NCI-H2196 (cell line): ENCODE measurements around the gene SLC1A1.
"Not testable (repeated sequence)": the region's sequence is repeated elsewhere in the genome, so short reads cannot be mapped to it uniquely, and the experiment has no call there.

Experiments
- DNase-seq: peaks from one replicate; lab custom pipeline; 2025; ENCODE audit not compliant: unreplicated experiment; lab: John Stamatoyannopoulos, UW

SLC1A1 gene

DNA sequence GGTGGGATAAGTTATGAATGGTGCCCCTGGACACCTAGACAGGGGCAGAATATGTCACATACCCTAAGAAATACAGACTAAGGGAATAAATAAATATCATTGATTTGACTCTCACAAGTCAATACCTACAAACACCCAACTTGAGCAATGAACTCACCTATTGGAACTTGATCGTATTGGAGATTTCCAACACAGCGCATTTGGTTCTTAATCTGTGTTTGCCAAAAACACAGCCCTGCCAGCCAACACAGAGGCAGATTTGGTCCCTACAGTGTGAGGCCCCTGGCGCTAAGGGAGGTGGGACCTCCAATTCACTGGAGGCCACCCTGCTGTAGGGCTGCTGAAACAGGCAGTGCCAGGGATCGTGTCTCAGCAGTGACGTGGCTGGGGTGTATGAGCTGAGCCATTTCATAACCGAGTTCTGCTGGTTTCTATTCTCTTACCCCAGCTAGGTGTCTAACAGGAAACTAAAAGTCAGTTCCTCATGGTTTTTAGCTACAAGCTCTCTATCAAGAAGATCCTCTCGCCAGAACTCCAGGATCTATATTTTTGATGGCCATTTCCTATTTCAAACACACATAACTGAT is 84.5 kb downstream of the SLC1A1 start:
- DNase-seq = no peak

DNA sequence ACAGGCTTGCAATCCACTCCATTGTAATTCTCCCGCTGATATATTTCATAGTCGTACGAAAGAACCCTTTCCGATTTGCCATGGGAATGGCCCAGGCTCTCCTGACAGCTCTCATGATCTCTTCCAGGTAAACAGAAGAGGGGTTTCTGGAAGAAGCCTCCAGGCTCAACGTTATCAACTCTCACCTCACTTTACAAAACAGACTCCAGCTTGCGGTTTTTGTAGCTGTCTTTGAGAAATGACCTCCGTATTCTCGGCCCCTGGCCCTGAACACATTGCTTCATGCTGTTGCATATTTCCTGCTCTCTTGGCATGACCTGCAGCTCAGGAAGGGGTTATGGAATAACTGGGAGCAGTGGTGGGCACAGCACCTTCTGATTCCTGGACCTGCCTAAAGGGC is 85.7 kb downstream of the SLC1A1 start:
- DNase-seq = no peak

DNA sequence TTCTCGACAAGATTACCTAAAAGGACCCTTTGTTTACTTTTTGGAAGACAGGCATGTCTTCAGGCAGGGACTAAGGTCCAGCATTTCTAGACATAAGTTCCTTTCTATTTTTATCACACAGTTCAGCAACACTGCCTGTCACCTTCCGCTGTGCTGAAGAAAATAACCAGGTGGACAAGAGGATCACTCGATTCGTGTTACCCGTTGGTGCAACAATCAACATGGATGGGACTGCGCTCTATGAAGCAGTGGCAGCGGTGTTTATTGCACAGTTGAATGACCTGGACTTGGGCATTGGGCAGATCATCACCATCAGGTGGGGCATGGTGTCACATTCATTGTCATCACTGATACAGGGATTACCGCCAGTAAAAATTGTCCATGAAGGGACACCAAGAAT is 86.2 kb downstream of the SLC1A1 start:
- DNase-seq = no peak

DNA sequence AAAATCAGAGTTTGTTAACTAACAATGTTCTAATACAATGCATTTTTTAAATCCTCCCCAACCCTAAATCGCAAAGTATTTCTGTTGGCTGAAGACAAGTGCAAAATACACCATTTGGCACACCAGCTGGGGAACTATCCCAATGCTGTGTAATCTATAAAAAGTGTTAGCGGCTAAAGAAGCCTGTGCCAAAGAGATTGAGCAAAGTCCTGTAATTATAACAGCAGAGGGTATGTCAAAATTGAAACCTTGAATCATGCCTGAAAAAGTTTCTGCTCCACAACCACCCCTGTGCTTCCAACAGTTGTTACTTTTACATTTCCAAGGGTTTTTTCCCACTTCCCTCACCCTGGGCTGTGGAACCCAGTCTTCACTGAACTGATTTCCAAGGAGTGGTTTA is 88.7 kb downstream of the SLC1A1 start:
- DNase-seq = no peak

DNA sequence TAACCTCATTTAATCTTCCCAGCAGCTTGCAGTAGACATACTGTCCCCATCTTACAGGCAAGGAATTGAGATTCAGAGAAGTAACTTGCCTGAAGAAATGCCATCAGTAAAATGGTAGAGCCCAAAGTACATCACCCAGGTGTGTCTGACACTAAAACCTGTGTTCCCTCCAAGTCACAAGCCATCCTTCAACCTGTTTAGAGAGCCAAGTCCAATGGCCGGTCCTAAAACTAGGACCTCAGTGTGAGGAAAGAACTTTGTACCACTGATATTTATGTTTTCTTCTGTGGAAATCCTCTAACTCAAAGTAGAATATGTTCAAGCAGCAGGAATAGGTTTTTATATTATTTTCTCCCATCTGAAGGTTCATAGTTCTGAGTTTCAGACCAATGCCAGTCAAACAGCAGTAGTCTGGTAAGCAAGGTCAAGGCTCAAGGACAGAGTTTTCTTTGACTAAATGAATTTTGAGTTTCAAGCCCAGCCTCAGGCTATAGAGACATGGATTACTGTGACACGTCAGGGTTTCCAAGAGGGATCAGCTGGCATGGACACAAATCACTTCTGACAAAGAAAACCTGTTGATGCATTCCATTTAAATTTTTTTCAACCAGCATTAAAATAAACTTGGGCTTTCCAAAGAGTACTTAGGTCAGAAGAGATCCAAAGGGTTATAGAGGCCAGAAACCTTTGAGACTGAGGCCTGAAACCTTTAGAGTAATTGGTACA is 90.9 kb downstream of the SLC1A1 start:
- no peak for DNase-seq

- no peak for DNase-seq
Measured at GRCh38 chr9:4581861-4582565, 91.7 kb downstream of the SLC1A1 start.

DNA sequence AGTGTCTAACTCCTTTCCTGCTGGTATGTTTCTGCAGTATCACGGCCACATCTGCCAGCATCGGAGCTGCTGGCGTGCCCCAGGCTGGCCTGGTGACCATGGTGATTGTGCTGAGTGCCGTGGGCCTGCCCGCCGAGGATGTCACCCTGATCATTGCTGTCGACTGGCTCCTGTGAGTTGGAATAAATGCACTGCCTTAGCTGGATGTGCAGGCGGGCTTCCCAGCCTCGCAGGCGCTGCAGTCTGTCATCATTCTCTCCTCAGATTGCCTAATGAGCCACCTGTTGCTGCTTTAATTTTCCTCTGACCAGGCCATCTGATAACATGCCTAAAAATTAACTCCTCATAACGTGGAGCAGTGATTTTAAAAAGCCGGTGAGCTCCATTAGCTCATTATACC is 92.7 kb downstream of the SLC1A1 start:
- no peak for DNase-seq

- no peak for DNase-seq
Measured at GRCh38 chr9:4584636-4585035, 94.4 kb downstream of the SLC1A1 start.

- DNase-seq = no peak
Measured at GRCh38 chr9:4585135-4585534, 94.9 kb downstream of the SLC1A1 start.

DNA sequence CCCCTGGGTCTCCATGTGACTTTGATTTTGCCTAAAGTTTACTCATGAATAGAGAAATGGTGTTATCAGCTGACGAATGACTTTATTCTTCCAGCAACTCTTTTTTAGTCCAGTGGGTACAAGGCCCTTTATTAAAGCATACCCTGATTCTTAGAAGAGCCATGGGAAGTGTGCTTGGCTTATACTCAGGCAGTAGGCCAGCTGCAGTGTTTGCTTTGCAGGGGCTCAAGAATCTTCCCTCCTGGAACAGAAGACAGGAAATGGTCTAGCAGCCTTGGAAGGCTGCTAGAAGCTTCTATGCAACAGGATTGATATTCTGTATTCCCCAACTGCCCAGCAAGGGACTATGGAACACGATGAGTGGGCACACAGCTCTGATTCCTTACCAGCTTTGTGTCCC is 98.5 kb downstream of the SLC1A1 start:
- DNase-seq = no peak

- no peak for DNase-seq
Measured at GRCh38 chr9:4590430-4591122, 100.3 kb downstream of the SLC1A1 start.

GRCh38 chr9:4591123-4591500 is 100.8 kb downstream of the SLC1A1 start:
- DNase-seq = no peak

- DNase-seq = no peak
Measured at GRCh38 chr9:4592295-4592694, 102.0 kb downstream of the SLC1A1 start.

DNA sequence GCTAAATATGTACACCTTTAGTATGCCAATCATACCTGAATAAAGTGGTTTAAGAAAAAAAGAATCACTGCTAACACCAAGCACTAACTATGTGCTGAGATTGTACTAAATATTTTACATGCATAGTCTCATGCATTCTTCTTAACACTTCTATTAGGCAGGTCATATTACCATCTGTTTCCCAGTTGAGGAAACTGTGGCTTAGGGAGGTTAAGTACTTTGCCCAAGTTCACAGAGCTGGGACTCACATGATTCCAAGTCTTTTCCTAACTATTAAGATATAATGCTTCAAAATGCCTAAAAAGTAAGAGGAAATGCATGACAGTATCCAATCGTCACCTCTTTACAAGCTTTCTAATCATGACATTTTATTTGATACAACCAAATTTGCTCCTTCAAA is 102.6 kb downstream of the SLC1A1 start:
- no peak for DNase-seq

GRCh38 chr9:4594545-4594944 is 104.3 kb downstream of the SLC1A1 start:
- no peak for DNase-seq

GRCh38 chr9:4594994-4595393 is 104.7 kb downstream of the SLC1A1 start:
- no peak for DNase-seq

DNA sequence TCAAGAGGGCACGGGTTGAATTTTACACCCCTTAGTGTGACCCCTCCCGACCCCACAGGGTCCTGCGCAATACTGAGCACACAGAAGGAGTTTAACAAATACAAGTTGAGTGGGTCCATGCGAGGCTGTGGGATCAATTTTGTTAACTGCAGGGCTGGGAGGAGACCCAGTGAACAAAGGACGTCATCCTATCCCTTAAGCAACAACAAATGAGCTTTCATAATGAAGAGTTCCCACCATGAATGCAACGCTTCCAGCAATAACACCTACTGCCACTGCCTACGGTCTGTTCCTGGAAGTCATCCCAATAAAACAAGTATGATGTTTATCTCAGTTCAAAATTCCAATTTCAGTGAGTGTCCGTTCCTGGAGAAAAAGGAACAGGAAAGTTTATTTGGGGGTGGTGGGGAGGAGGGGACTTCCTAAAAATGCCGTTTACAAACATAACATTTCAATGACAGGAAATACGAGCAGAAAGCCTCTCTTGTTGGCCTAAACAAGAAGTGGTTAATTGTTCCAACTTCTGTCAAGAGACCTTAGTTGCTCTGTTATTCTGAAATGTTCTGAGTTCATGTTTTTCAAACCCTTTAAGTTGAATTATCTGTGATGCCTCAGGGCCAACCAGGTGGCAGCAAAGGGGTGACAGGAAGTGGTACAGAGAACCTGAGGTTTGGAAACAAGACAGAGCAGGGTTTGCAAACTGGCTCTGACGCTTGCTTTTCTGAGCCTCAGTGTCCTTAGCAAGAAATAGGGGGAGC is 106.1 kb downstream of the SLC1A1 start:
- DNase-seq = no peak

- DNase-seq = no peak
Measured at GRCh38 chr9:4600368-4600767, 110.1 kb downstream of the SLC1A1 start.

GRCh38 chr9:4603830-4604229 is 113.6 kb downstream of the SLC1A1 start:
- no peak for DNase-seq

DNA sequence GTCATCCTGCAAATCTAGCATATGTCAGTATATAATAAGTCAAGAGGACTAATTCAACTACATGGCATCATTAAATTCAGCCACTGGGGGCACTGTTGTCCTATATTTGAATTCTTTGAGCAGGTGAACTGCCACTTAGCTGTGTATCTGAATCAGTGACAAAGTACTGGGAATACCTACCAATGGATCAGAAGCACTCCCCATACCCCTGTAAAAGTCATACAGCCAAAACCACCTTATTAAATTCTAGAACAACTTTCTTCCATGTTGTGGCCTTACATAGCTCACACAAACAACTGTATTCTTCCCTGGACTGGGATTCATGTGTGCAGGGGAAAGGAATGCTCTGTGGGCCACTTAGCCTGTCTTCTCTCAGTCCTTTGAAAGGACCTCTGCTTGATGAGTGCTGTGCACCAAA is 114.4 kb downstream of the SLC1A1 start:
- DNase-seq = peak; percentile 91

DNA sequence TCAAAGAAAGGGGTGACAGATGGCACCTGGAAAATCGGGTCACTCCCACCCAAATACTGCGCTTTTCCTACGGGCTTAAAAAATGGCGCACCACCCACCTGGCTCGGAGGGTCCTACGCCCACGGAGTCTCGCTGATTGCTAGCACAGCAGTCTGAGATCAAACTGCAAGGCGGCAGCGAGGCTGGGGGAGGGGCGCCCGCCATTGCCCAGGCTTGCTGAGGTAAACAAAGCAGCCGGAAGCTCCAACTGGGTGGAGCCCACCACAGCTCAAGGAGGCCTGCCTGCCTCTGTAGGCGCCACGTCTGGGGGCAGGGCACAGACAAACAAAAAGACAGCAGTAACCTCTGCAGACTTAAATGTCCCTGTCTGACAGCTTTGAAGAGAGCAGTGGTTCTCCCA is 115.8 kb downstream of the SLC1A1 start:
- not testable (repeated sequence) for DNase-seq
